ENCODE results near the gene CREB5.
"Not testable (repeated sequence)": the region's sequence is repeated elsewhere in the genome, so short reads cannot be mapped to it uniquely, and the experiment has no call there.

Gene CREB5

DNA sequence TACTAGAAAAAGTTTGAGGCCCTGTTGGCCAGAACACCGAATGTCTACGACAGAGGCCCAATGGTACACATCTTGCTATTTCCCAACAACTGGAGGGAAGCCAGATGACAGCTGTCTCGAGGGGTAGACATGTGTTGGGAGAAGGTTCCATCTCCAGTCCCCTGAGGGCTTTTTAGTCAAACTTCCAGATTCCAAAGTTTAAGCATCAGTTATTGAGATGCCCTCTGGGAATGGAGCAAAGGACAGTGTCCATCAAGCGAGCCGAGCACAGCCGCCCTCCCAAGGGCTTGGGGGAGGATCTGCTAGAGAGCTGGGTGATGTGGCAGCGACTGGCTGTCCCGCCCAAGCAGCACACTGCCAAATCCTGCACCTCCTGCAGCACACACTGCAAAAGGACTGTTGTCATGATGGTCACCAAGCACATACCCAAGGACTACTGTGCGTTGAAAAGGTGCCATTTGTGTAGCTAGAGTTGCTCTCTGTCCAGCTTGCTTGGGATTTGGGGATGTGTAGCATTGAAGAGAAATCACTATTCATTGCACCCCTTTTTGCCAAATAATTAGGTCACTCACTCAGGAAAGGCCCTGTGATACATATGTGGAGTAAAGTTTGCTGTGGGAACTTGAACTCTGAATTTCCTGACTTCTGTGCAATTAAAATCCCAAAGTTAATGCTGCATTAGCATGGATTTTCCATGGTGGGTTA lies 381.2 kb downstream of the CREB5 start:
- no peak for DNase-seq

GRCh38 chr7:28798274-28798673 lies 386.0 kb downstream of the CREB5 start:
- no peak for DNase-seq

DNA sequence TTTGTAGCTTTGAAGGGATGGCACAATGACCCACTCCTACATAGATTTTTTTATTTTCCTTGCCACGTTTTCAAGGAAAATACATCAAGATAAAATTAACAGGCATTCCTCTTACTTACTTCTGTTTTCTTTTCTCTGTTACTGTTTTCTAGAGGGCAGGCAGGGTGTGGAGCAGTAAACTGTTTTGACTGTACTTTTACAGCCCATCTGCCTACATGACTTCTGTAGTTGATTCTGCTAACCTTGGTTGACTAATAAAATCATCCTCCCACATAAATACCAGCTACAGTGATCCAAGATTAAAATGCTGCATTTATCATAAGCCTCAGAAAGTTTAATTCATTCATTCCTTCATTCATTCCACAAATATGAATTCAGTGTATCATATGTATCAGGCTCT lies 387.3 kb downstream of the CREB5 start:
- no peak for DNase-seq

DNA sequence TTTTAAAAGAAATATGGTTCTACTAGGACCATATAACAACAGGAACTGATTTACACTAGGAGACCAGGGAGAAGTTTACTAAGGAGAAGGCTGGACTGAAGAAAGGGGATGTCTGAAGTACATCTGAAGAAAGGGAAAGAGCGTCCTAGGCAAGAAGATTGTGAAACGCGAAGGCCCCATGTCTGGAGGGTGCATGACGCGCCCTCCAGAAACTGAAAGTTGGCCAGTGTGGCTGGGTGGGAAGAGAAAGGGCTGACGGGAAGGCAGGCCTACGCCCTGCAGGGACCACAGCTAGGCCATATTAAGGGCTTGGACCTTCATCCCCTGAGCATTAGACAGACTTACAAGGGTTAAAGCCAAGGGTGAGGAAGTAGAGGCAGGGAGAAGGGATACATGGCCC lies 387.8 kb downstream of the CREB5 start:
- DNase-seq = no peak

GRCh38 chr7:28802450-28802849 lies 390.1 kb downstream of the CREB5 start:
- no peak for DNase-seq

DNA sequence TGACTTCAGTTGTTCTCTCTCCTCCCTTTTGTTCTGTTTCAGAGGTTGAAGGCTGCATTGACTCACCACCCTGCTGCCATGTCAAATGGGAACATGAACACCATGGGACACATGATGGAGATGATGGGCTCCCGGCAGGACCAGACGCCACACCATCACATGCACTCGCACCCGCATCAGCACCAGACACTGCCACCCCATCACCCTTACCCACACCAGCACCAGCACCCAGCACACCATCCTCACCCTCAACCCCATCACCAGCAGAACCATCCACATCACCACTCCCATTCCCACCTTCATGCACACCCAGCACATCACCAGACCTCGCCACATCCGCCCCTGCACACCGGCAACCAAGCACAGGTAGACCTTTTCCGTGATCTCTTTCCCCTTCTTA lies 391.8 kb downstream of the CREB5 start:
- DNase-seq = no peak

GRCh38 chr7:28804990-28805389 lies 392.7 kb downstream of the CREB5 start:
- DNase-seq = no peak

DNA sequence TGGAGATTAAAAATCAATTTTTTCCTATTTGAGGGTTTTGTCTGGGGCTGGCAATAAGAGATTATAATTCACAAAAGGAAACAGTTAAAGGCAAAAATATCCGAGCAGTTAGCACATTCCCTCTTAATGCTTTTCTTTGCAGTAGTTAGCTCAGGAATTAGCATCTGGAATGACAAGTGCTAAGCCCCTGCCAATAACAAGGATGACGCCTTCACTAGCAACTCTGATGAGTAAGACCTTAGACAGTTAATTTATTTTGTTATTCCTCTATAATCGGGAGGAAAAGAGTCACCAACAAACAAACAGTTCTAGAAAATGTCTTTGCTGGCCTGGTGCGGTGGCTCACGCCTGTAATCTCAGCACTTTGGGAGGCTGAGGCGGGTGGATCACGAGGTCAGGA lies 394.5 kb downstream of the CREB5 start:
- no peak for DNase-seq

DNA sequence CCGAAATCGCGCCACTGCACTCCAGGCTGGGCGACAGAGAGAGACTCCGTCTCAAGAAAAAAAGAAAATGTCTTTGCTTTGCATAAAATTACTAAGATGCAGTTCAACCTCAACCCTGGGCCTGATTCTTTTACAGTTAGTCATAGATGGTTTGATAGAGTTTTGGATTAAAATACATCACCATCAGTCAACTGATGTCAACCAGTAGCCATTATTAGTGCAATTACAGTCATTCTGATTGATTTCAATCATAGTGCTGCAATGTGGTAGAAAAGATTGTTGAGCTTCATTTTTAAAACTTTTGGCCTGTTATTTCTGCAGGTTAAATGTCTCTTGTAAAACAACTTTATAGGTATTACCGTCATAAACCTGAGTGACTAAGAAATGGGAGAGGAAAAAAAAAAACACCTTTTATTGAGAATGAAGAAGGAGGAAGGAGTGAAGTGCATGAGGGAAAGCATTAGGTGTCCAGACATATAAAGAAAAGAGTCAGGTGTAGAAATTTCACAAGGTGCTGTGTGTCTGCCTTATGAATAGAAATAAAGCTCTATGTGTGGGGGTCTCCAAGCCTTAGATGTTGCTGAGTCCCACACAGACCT lies 395.2 kb downstream of the CREB5 start:
- DNase-seq = no peak

DNA sequence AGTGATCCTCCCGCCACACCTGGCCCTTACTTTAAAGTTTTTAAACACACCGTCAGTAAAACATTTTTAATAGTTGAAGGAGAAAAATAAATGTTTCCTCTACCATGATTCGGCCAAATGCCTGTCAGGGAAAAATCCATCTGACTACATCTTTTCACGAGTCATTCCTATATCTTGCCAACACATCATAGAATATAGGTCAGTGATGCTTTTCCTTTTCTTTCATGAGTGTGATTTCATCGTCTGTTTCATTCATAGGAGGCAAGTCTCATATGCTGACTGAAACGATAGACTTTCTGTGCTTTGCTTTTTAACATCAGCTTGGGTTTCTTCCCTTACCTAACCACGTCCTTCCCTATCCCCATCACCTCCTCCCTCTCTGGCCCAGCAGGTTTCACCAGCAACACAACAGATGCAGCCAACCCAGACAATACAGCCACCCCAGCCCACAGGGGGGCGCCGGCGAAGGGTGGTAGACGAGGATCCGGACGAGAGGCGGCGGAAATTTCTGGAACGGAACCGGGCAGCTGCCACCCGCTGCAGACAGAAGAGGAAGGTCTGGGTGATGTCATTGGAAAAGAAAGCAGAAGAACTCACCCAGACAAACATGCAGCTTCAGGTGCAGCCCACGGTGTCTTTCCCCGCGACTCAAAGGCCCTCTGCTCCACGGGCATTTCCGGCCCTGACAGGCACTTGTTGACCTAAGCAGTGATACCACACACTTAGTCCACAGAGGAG lies 396.6 kb downstream of the CREB5 start:
- no peak for DNase-seq

- DNase-seq = no peak
These were observed 398.7 kb downstream of the CREB5 start for GRCh38 chr7:28811008-28811407.

DNA sequence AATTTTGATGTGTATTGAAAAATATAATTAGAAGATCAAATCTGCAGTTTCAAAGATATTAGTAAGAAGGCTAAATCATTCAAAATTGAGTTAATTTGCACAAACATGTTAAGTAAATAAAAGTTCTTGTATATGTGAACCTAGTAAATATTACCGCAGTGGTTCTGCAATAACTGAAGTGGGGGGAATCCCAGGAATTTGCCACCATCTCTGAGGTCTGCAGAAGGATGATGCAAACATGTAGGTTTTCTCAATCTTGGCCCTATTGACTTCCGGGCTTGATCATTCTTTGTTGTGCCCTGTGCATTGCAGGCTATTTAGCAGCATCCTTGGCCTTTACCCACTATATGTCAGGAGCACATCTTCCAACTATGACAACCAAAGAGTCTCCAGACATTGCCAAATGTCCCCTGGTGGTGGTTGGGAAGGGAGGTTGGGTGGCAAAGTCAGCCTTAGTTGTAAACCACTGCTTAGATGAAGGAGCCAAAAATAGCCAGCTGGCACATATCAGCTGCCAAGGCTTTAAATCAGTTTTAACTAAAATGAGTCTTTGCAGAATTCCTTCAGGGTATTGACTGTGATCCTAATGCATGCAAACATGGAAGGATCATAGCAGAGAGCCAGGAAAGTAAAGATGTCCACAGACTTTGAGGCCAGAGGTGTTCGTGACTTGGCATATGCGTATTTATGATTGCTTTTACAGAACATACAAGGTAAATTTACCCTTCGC lies 399.5 kb downstream of the CREB5 start:
- DNase-seq = no peak

- DNase-seq = no peak
These were observed 400.3 kb downstream of the CREB5 start for GRCh38 chr7:28812616-28813015.

DNA sequence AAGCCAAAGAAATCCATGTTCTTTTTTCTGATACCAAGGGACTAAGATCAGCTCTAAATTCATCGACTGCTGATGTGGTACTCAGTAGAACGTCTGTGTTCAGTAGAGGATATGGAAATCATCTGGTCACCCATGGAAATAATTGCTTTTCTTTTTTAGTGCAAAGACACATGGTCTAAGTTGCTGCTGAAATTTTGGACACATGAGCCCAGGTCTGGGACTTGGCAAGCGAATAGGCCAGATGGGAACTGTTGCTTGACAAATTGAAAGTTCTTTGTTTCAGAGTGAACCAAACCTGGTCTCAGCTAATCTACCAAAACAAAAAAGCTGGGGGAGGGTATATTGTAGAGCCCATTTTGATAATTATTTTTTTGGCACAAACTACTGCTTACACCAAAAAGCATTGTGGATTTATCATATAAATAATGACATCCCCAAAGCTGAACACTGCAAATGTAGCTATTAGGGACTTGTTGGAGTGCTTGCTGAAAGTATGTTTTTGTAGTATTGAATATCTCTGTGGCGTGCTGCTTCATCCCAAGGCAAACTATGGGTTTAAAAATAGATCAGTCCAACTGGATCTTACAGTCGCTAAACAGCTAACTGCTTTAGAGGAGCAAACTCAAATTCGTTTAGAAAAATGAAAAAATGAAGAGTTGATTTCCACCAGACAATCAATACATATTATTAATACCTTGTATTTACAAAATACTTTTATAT lies 401.1 kb downstream of the CREB5 start:
- DNase-seq = no peak

DNA sequence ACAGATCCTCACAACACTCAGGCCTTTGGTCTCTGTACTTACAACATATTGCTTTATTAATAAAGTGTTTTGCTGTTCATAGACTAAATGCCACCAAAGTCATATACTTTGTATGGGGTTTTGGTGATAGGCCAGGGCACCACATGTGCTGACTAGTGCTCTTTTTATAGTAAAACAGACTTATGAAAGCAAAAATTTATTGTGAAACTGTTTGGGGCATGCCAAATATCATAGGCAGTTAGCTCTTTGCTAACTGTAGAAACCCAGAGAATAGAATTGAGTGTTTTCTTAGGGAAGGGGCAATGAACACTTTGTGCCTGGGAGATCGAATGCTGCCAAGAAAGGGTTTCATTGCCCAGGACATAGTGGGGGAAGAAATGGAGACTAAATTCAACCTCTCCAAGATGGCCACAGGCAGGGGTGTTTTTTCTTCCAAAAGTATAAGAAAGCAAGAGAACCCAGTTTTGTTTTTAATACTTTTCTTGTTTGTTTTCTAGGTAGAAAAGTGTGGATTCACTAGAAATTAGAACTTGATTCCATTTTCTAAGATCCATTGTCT lies 403.1 kb downstream of the CREB5 start:
- no peak for DNase-seq

- DNase-seq = no peak
These were observed 403.6 kb downstream of the CREB5 start for GRCh38 chr7:28815928-28816373.

GRCh38 chr7:28818996-28819395 lies 406.7 kb downstream of the CREB5 start:
- no peak for DNase-seq

DNA sequence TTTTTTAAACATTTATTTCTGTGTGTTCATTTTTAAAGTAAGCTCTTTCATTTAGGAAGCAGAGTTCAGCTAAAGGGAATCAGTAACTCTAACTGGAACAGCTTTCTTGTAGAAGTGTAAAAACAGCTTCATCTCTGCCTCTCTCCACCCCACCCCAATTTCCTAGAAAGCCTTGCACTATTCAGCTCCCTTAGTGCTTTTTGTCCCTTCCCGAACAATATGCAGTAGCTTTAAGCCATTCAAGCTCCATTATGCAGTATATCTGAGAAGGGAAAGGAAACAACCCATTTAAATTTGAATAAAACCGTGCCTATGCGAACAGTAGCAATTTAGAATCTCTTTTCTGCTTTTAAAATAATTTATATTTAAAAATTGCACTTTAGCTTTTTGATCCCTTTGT lies 411.3 kb downstream of the CREB5 start:
- DNase-seq = no peak

- not testable (repeated sequence) for DNase-seq
These were observed 413.6 kb downstream of the CREB5 start for GRCh38 chr7:28825817-28826448.

DNA sequence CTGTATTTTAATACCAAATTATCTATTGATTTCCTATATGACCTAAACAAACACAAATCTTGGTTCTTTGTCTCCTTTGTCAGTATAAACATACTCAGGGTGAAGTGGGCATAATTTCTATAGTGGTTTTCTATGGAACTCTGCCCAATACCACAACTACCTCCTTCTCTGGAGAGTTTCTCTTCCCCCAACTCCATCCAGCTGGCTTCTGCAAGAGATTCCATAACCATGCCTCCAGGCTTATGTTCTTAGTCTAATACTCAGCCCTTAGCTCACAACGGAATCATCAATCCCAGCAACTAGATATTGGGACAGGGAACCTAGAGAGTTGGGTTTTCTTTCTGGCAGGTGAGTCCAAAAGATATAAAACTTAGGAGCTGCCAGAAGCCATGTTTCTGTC lies 418.5 kb downstream of the CREB5 start:
- DNase-seq = no peak

DNA sequence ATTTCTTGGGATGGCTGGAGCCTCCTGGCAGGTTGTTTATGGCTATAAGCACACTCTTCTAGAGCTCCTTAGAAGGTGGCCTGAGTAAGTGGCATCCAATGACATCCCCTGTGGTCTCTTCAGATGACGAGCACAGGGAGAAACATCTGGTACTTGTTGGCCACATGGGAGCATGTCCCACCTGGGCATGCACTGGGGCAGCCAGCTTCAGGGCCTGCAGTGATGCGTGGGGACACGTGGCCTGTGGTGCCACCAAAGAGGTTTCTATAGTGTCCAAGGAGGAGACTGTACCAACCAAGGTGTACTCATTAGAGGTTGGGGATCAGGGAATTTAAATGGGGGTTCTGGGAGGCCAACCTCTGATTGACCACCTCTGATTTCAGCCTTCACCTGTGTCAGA lies 420.4 kb downstream of the CREB5 start:
- no peak for DNase-seq

GRCh38 chr7:28835800-28836199 lies 423.5 kb downstream of the CREB5 start:
- no peak for DNase-seq
